ENCODE measurements around the gene CAMKMT.

DNA sequence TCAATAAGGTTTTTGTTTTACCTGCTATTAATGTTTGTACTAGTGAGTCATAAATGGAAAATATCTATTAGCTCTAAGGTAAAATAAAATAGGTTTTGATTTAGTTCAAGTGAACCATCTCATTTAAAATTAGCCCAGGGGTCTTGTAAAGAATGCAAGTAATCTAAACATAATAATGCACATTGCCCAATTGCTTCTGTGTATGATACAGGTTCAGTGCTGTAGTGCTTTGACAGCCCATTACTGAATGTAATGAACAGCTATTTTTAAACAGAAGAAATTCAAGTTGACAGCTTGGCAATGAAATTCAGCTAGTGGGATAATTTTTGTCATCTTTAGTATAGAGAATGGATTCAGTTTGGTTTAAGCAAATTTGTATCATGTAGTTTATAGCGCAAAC lies 91.5 kb downstream of the CAMKMT start:
- TF ChIP-seq CTCF (IDR thresholded peaks at IDR 0.05), result no peak
- TF ChIP-seq POLR2A (IDR thresholded peaks at IDR 0.05), result no peak
